Stimulated activated CD8-positive, alpha-beta memory T cell treated with anti-CD3 and anti-CD28 coated beads, Interleukin-4, amount 100 ng/mL, for 4 hours (primary cell): Measurements from ENCODE around the gene ZP2.
"Not testable (repeated sequence)": the region's sequence is repeated elsewhere in the genome, so short reads cannot be mapped to it uniquely, and the experiment has no call there.

Source experiments
- DNase-seq, 2 donors: peaks; one replicate each; pipeline ENCODE4 v3.0.0-alpha.2; 2020; ENCODE audit warnings: low read depth in 2 of 2, low spot score in 1 of 2

The ZP2 gene

GRCh38 chr16:21152160-21153030, 59.0 kb downstream of the ZP2 start:
- not testable (repeated sequence) for DNase-seq

GRCh38 chr16:21150375-21151001, 60.9 kb downstream of the ZP2 start, which contains the start of gene DNAH3:
TSS of gene DNAH3 (minus strand) at chr16:21150846. CDS start at chr16:21150319, 527 bp downstream.
- DNase-seq, result no peak
